Neural cell (in vitro differentiated cells): ENCODE data around the gene ACOXL.
"Not testable (repeated sequence)": the region's sequence is repeated elsewhere in the genome, so short reads cannot be mapped to it uniquely, and the experiment has no call there.

Experiments used
- CTCF ChIP-seq: fragments of 450-650 bp; IDR thresholded peaks from 2 replicates; pipeline ENCODE4 v1.5.1; 2014; ENCODE audit warnings: antibody characterized with exemption, mild to moderate bottlenecking, moderate library complexity; ENCODE audit not compliant: poor library complexity, severe bottlenecking
- EP300 ChIP-seq: fragments of 450-650 bp; conservative IDR thresholded peaks from 2 replicates; pipeline ENCODE4 v1.6.1; 2014; ENCODE audit warnings: antibody characterized with exemption, mild to moderate bottlenecking, moderate library complexity; ENCODE audit not compliant: poor library complexity, severe bottlenecking
- POLR2AphosphoS5 ChIP-seq: IDR thresholded peaks from 2 replicates; pipeline ENCODE4 v1.6.1; 2012
- RAD21 ChIP-seq: fragments of 450-650 bp; conservative IDR thresholded peaks from 2 replicates; pipeline ENCODE4 v1.6.1; 2014; ENCODE audit warnings: antibody characterized with exemption, mild to moderate bottlenecking, moderate library complexity
- SMC3 ChIP-seq: fragments of 450-650 bp; conservative IDR thresholded peaks from 2 replicates; pipeline ENCODE4 v1.6.1; 2014; ENCODE audit warnings: antibody characterized with exemption, mild to moderate bottlenecking, moderate library complexity; ENCODE audit not compliant: poor library complexity
- TAF1 ChIP-seq: IDR thresholded peaks from 2 replicates; pipeline ENCODE4 v1.6.1; 2012; ENCODE audit warnings: low read depth

DNA sequence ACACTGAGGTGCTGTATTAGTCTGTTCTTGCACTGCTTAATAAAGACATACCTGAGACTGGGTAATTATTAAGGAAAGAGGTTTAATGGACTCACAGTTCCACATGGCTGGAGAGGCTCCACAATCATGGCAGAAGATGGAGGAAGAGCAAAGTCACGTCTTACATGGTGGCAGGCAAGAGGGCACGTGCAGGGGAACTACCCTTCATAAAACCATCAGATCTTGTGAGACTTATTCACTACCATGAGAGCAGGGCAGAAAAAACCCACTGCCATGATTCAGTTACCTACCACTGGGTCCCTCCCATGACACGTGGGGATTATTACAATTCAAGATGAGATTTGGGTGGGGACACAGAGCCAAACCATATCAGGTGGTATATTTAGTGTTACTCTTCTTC is 229.3 kb downstream of the ACOXL start:
- TF ChIP-seq POLR2AphosphoS5, CTCF, RAD21, SMC3, TAF1, EP300: not testable (repeated sequence)
